A549 (cell line): ENCODE results near the gene KCNAB2.

Source experiments
- NR3C1 ChIP-seq: fragments of >200 bp; sonication (Bioruptor Twin); formaldehyde crosslinking; IDR thresholded peaks from 3 replicates; pipeline ENCODE4 v1.6.1; 2017
- POLR2A ChIP-seq: IDR thresholded peaks from 2 replicates; pipeline ENCODE4 v1.6.1; 2012; ENCODE audit warnings: mild to moderate bottlenecking, low read length

GRCh38 chr1:6022193-6022592 lies 23.5 kb upstream of the KCNAB2 start:
- TF ChIP-seq NR3C1 (no peak), POLR2A (no peak)
